NCI-H2196 treated with DMSO at 0.1 percent for 48 hours (cell line): ENCODE results near the gene SPNS2.

Experiments
- DNase-seq: peaks from one replicate; lab custom pipeline; 2025; ENCODE audit not compliant: unreplicated experiment; lab: John Stamatoyannopoulos, UW

Gene SPNS2

GRCh38 chr17:4498461-4499397 lies at the start of gene SPNS2:
SPNS2 (plus strand) TSS chr17:4498881; CDS start chr17:4499048, 167 bp downstream.
- peak; percentile 22 for DNase-seq

DNA sequence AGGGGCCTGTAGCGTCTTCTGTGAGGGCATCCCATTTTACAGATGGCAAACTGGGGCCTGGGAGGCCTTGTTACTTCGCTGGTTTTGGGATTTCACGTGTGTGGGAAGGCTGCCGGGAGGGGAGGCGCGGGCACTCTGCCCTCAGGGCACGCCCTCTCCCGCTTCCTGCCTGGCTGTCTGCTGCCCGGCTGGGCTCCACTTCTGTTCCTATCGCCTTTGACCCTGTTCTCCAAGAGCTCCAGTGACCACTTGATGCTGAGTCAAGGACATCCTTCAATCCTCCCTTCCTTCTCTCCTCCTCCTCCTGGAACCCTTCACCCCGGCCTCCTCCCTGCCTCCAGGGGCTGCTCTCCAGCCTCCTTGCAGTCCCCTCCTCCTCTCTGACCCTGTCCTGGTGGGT lies 48.9 kb upstream of the SPNS2 start:
- DNase-seq: no peak

DNA sequence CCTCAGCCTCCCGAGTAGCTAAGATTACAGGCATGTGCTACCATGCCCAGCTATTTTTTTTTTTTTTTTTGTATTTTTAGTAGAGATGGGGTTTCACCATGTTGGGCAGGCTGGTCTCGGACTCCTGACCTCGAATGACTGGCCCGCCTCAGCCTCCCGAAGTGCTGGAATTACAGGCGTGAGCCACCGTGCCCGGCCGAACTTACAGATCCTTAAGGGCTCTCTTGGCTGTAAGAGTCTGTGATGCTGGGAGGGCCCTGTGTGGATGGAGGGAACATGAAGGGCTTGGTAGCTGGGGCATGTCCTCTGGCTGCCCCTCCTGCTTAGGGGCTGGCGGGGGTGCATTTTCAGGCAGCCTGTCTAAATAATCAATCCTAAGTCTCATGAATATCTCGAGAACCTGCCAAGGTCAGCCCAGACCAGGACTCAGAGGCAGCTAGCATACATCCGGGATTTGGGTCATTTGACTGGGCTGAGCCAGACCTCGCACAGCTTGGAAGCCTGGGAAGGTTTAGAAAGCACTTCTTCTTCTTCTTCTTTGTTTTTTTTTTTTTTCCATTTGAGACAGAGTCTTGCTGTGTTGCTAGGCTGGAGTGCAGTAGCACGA lies 47.9 kb upstream of the SPNS2 start:
- no peak for DNase-seq

- no peak for DNase-seq
These were observed 44.7 kb upstream of the SPNS2 start for GRCh38 chr17:4453812-4454591.

DNA sequence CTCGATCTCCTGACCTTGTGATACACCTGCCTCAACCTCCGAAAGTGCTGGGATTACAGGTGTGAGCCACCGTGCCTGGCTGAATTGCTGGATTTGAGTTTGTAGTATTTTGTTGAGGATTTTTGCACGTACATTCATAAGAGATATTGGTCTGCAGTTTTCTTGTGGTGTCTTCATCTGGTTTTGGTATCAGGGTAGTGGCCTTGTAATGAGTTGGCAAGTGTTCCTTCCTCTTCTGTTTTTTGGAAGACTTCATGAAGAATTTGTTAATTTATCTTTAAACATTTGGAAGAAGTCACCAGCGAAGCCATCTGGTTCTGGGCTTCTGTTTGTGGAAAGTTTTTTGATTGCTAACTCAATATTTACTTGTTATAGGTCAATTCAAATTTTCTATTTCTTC lies 38.0 kb upstream of the SPNS2 start:
- DNase-seq: no peak

DNA sequence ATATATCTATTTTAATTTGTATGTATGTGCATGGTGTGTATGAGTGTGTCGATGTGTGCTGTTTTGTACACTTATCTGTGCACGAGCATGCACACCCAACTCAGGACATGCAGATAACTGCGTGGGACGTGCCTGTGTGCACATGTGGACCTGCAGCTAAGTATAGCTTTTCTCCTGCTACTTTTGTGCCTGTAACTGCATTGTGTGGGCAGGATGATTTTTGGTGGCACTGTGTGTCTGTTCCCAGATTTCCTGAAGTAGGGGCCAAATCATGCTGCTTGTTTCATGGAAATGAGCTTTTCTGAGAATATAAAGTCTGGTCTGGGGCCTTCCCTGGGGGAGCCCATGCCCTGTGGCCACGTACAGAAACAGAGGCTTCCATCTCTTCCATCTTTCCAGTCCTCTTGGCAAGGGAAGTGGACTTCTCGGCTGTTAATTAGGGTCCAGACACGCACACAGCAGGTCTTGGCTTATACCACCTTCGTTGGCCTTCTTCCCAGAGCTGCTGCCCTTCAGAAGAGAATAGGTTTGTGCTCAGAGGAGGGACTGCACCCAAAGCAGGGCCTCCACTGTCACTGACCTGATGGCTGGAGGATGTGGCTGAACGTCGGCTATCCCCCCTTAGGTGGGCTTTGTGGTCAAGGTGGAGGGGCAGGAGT lies 34.7 kb upstream of the SPNS2 start:
- peak; percentile 31 for DNase-seq

DNA sequence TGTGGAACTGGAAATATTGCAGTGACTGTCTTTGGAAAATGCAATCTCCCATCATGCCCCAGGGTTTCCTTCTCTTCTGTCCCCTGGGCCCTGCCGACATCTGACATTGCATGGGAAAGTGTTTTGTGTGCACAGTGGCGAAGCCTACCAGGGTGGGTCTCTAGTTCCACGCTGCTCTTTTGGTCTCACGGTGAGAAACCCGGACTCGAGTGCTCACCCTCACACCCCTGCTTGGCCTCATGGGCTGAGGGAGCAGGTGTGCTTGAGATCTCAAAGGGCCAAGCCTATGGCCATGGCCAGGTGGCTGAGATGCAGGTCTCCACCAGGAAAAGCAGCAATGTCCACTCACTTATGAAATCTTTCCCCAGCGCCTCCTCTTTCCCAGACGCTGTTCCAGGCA lies 32.9 kb upstream of the SPNS2 start:
- no peak for DNase-seq

DNA sequence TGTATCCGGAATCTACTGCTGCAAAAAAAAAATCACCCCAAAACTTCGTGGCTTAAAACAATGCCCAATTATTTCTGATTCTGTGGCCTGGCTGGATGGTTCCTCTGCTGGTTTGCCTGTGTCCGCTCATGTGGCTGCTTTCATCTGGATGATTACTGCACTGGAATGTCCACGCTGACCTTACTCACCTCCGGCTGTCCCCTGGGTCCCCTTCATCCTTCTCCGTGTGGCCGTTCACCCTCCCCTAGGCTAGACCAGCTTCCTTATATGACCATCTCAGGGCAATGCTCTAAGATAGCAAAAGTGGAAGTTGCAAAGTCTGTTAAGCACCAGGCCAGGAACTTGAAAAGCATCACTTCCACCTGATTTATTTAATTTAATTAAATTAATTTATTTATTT lies 31.4 kb upstream of the SPNS2 start:
- DNase-seq: no peak

DNA sequence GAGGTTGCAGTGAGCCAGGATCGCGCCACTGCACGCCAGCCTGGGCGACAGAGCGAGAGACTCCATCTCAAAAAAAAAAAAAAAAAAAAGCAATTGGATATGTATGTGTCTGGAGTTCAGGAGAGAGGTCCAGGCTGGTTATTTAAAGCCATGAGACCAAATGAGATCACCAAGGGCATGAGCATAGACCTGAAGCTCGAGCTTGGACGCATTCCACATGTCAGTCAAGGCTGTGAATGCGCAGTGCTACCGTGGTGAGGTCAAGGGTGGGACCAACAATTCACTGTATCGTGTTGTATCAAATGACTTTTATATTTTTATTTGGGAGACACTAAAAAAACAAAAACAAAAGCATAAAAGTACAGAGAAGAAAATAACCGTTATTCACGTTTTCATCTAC lies 29.1 kb upstream of the SPNS2 start:
- DNase-seq: no peak

GRCh38 chr17:4472286-4472685 lies 26.4 kb upstream of the SPNS2 start:
- no peak for DNase-seq

DNA sequence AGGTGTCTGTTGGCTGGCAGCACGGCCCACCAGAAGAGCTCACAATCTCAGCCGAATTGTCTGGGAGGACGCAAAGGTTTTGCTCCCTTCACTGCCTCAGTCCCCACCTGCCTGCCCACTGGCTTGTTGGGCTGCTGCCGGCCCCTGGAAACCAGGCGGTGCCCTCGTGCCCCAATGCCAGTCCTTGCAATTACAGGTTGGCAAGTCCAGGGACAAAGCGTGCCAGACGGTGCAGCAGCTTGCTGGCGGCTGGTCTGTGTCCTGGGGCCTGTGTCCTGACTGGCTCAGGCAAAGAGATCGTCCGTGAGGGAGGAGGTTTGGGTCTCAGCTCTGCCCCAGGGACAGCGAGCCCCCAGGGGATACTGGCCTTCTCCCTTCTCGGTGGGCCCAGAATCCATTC lies 24.6 kb upstream of the SPNS2 start:
- DNase-seq: no peak

GRCh38 chr17:4475001-4475400 lies 23.7 kb upstream of the SPNS2 start:
- no peak for DNase-seq

DNA sequence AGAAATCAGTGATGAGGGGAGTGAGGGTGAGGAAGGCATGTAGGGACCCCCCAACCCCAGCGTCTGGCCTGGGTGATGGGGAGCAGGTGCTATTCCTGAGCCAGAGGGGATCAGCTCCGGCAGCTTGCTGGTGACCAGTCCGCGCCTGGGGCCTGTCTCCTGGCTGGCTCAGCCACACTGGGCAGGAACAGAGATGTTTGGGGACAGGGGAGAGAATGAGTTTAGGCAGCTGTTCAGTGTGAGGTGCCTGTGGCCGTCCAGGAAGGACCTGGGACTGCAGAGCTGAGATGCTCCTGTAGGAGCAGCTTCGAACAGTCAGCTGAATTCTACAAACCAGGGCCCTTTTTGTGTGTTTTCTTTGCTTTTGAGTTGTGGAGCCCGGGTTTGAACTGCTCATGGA lies 23.2 kb upstream of the SPNS2 start:
- no peak for DNase-seq

- no peak for DNase-seq
These were observed 22.7 kb upstream of the SPNS2 start for GRCh38 chr17:4476017-4476416.

DNA sequence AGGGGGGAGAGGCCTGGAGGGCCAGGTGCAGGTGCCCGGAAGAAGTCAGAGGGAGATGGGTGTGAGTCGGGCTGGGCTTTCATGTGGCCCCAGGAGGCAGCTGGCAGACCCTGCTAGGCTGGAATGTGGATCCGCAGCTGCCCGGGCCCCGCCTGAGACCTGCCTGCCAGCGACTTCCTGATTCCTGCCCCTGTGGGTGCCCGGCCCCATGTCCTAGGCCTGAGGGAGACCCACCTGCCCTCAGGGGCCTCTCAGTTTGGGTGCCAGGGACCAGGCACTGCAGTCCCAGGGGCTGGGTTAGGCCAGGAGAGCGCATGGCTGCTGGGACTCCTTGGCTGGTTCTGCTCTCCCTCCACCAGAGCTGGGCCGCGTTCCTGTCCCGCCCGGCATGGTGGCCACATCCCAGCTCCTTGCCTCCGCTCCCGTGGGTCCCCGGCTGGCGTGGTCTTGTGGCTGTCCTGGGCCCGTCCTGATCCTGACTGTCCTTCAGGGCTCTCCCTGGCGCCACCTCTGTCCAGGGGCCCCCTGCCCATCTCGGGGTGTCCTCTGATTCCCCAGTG lies 22.1 kb upstream of the SPNS2 start:
- DNase-seq: no peak

DNA sequence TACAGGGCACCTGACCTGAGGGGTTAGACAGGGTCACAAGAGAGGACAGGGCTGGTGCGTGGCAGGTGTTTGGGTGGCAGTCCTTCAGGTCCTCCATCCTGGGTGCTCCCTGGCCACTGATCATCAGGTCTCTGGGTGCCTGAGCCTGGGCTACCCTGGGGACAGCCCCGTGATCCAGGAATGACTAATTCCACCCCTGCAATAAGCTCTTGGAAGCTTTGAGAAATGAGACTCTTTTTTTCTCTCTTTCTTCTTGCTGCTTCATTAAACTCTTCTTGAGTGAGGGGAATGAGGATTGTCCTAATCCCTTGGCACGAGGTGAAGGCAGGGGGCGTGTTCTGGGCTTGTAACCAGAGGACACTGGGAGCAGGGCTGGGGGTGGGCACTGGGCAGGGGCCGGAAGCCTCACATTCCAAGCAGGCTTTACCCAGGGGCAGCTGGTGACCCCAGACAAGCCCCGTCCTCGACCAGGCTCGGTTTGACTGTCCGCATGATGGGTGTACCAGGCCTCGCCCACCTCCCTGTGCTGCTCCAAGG lies 21.4 kb upstream of the SPNS2 start:
- no peak for DNase-seq

DNA sequence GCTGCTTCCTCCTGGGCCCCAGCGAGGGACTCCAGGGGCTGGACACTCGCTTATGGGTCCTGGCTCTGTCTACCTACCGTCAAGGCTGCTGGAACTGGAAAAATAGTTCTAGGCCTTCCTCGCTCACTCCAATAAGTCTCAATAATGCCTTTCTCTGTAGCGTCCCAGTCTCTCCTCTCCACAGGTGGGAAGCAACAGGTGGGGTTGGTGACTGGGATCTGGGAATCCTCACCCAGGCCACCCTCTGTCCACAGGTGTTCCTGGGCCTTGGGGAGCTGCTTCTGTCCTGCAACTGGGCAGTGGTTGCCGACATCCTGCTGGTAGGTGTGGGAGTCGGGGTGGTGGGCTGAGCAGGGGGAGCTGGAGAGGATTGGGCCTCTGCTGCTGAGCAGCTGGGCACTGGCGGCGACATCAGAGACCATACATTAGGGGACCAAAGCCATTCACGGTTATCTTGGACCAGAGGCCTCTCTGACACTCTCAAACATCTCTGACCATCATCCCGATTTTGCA lies 20.3 kb upstream of the SPNS2 start:
- DNase-seq: no peak

DNA sequence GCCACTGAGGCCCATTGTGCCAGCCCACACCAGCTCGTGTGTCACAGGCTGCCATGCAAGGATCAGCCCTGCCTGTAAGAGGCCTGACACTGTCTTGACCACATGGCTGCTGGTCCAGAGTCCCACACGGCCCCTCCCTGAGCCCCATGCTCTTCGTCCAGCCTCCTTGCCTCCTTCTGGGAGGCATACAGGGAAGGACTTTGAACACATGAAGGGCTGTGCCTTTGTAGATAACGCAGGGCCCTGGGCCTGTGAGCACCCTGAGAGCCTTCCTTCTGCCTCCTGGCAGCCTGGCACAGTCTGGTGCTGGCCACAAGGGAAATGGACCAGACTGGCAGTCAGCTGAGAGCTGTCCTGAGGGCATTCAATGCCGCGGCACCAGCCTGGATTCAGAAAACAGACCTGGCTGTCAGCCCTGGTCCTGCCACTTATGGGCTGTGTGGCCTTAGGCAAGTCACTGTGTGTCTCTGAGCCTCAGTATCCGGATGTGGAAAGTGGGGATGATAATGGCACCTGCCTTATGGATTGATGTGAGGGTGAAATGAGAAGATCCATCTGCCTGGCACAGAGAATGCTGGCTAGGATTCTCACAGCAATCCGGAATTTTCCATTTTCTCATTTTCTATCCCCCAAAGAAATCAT lies 19.2 kb upstream of the SPNS2 start:
- no peak for DNase-seq

DNA sequence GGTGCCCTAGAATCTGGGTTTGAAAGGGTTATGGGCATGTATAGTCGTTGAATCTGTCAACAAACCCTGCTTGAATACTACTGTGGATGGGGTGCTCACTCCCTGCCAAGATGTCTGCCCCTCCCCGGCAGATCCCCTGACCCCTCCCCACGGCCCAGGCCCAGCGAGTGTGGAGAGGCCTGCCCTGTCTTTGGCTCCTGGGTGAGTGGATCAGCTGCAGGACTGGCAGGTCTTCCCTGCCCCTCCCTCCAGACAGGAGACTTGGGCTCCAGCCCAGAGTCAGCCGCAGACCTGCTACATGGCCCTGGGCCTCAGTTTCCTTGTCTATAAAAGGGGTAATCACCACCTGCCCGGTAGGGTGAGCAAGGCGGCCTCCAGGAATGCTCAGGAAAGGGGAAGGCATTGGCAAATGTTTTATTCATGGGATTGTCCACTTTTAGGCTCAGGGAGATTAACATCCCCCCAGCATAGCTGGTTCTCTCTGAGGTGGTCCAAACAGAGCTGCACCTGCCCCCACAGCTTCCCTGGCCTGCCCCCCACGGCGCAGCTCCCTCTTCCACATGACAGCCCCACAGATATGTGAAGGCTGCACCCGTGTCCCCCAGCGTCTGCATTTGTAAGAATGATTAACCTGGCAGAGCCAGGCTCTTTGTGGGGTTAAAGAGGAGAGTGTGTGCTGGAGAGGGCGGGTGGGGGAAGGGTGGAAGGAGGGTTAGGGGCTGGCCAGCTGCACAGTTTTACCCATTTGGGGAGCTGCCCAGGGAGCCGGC lies 18.5 kb upstream of the SPNS2 start:
- DNase-seq: no peak
